ENCODE data around the gene FHOD3. TPM values are rescaled to one million over a fixed set of nuclear protein-coding genes. Genes with fewer than 3 reads are reported as not detected.

Gene FHOD3
- total and polyA plus RNA-seq, 9 of the 15 experiments (the other 6 are each of a cell fraction or from before 2014, with no cell fraction given): 0.11 TPM; not detected in 8

- TF ChIP-seq GTF3C2 (IDR thresholded peaks at IDR 0.05; ENCODE audit: borderline replicate concordance, extremely low read depth, insufficient read length) (peak; percentile 16), TAF9B (IDR thresholded peaks at IDR 0.05; ENCODE audit: partially characterized antibody) (no peak), ZNF668 (CRISPR knock-in tag; IDR thresholded peaks at IDR 0.05) (no peak), HCFC1 (IDR thresholded peaks at IDR 0.05; ENCODE audit: low read depth, low read length) (no peak), ZFP91 (CRISPR knock-in tag; IDR thresholded peaks at IDR 0.05) (no peak), ZFP36 (IDR thresholded peaks at IDR 0.05; ENCODE audit: low read depth, low read length, partially characterized antibody) (peak; percentile 96), DDX20 (tag; IDR thresholded peaks at IDR 0.05; ENCODE audit: low read depth) (no peak), ZNF197 (CRISPR knock-in tag; IDR thresholded peaks at IDR 0.05; ENCODE audit: low read depth) (no peak), MAFG (tag; conservative IDR thresholded peaks at IDR 0.05) (peak; percentile 95), E2F5 (CRISPR knock-in tag; IDR thresholded peaks at IDR 0.05) (no peak)
Measured at GRCh38 chr18:36752929-36753865, 455.7 kb downstream of the FHOD3 start (continued).

Data from K562 (cell line).